GM19023 (cell line): ENCODE measurements around the gene D2HGDH.
A peak's percentile ranks its signal among the peaks of the same experiment; 100 is the strongest.

Experiments used
- ATAC-seq: cut with Tn5 transposase; IDR thresholded peaks from one replicate; pipeline ENCODE4 v1.9.1; 2021; ENCODE audit warnings: mild to moderate bottlenecking, moderate library complexity; ENCODE audit not compliant: unreplicated experiment

D2HGDH gene

DNA sequence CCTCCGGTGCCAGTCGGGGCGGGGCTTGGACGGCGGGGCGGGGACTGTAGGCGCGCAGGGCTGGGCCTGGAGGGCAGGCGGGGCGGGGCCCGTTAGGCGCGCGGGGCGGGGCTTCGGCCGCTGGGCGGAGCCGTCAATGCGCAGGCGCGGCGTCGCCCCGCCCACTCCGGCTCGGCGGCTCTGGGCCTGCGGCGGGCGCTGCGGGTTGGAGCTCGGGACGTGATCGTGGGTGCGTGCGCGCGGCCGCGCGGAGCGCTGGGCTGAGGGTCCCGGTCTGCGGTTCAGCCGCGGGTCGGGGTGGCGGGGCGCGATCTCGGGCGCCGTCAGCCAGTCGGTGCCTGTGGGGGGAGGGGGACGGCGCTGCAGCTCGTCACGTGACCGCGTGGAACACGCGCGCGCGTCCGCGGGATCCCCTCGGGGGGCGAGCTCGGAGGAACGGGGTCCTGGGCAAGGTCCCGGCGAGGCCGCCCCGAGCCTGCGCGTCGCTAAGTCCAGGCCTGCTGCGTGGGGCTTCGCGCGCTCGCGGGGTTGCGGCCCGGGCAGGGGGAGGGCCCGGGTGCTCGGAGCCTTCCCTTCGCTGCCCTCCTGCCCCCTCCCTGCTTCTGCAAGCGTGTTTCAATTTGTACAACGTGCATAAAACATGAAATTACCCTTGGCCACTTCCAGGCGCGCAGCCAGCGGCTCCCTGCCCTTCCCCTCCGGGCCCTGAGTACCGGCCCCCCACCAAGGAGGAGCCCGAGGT lies at the start of gene D2HGDH:
Gene D2HGDH (plus strand): TSS at position 164 of the 742 bp plus-strand sequence. CDS start 595 bp downstream, outside the sequence.
- ATAC-seq, result peak; percentile 89

DNA sequence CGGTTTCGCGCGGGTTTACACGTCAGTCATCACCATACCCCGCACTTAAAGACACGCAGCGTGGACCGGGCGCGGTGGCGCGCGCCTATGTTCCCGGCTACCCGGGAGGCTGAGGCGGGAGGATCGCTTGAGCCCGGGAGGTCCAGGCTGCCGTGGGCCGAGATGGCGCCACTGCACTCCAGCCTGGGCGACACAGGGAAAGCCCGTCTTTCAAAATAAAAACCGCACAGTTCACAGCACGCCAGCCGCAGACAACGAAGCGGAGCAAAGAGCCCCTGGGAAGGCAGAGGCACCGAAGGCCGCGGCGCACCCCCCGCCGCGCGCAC lies 48.1 kb upstream of the D2HGDH start:
- ATAC-seq, result no peak

- ATAC-seq, result peak; percentile 97
These were observed 47.6 kb upstream of the D2HGDH start, which contains the start of gene DTYMK for GRCh38 chr2:241686650-241687425. Gene DTYMK, minus strand, starts transcription at chr2:241686815. Its CDS starts 32 bp downstream, at chr2:241686783.

DNA sequence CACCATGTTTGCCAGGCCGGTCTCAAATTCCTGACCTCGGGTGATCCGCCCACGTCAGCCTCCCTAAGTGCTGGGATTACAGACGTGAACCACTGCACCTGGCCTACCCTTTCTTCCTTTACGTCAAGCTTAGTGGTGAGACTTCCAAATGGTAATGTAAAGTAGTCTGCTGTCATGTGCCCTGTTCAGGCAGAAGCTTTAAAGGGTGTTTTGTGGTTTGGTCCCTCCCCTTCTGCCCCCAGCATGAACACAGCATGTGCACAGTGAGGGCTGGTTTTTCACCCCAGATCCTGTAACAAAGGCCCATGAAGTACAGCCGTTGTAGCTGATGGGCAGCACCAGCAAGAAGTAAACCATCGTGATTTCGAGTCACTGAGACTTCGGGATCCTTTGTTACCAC lies 45.1 kb upstream of the D2HGDH start:
- no peak for ATAC-seq

DNA sequence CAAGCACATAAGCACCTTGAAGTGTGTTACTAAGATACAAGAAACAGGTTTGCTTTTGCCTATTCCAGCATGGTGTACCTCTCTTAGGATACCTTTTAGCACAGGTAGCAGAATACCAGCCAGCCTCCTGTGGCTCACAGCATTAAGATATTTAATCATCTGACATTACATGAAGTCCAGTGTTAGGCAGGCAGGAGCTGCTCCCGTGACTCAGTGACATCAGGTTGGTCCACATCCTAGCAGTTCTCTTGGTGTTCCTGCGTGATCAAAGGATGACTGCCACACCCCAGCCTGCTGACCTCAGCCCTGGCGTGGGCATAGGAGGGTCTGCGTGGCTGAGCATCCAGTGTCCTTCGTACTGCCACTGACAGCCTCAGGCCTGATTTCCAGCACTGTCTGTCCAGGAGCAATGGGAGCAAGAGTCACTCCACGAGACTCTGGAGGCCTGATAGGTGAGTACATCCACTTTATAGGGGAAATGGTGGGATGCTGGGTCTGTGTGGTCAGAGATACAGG lies 44.2 kb upstream of the D2HGDH start:
- ATAC-seq, result no peak

DNA sequence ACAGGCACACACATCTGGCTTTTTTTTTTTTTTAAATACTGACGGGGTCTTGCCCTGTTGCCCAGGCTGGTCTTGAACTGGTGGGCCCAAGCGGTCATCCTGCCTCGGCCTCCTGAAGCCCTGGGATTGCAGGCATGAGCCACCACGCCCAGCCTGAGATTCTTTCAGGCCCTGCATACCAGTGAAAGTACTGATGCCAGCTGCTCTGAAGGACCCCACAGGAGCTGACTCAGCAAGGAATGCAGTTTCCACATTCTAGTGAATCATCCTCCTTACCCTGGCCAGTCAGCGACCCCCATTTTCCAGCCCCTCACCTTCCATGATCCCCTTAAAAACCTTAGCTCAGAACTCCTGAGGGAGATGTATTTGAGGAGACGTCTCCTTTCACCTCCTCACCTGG lies 42.0 kb upstream of the D2HGDH start:
- ATAC-seq, result no peak

GRCh38 chr2:241695651-241696050 lies 38.8 kb upstream of the D2HGDH start:
- ATAC-seq, result no peak

- no peak for ATAC-seq
These were observed 33.4 kb upstream of the D2HGDH start for GRCh38 chr2:241701149-241701398.

DNA sequence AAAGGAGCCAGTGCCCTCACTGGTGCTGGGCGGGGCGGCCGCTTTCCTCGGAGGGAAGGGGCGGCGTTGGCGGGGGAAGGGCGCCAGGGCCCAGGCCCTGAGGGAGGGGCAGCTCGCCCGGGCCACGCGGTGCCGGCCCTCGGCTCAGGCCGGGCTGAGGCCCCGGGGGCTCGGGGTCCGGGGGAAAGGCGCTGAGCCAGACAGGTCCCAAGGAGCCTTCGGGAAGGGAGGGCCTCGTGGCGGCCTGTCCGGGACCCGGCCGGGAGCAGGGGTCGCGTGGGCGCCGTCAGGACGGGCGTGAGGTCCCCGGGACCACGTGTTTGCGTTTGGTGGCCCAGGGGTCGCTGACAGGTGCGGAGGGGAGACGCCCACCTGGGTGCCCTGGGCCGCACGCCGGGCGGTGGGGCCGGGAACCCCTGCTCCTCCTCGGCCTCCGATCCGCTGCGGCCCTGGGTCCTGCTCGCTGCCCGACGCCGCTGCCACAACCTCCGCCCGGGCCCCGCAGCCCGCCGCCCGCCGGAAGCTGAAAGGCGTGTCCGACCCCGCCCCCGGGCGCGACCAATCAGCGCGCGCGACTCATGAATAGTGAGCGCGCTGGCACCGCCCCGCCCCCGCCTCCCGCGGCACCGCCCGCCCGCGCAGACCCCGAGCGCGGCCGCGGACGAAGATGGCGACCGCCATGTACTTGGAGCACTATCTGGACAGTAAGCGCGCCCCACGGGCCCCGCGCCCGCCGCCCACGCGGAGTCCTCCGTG lies 32.9 kb upstream of the D2HGDH start, which contains the start of gene ING5:
Gene ING5 (plus strand): TSS at position 641 of the 756 bp plus-strand sequence. CDS start 27 bp downstream, at position 668.
- peak; percentile 65 for ATAC-seq

DNA sequence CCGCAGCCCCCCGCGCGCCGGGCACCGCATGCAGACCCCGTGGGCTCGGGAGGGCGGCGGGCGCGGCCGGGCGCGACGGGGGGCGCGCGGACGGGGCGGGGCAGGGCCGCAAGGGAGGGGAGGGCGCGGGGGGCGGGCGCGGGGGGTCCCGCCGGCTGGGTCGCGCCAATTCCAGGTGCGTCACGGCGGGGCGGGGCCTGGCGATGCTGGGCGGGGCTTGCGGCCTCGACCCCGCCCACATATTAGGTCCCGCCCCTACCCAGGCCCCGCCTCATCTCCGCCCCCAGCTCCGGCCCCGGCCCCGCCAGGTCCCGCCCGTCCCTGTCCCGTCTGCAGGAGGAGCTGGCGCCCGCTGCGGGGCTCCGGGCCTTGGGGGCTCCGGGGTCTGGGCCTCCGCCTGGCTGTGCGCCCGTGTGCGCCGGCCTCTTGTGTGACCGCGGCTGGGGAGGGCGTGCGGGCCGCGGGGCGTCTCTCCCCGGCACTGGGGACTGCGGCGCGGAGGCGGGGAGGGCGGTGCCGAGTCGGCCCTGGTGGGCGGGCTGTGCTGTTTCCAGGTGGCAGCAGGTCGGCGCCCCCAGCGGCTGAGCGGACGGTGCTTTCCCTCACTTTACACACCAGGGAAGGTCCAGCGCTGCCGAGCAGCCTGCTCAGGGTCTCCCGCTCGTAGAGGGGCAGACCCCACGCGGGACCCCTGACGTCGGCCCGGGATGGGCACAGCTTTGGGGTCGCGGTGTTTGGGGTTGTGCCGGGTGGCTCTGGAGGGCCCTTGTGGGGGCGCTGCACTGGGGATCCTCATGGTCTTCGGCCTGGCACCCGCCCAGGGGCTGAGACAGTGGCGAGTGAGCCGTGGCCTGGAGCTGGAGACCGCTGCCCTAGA lies 32.0 kb upstream of the D2HGDH start:
- ATAC-seq, result peak; percentile 69

DNA sequence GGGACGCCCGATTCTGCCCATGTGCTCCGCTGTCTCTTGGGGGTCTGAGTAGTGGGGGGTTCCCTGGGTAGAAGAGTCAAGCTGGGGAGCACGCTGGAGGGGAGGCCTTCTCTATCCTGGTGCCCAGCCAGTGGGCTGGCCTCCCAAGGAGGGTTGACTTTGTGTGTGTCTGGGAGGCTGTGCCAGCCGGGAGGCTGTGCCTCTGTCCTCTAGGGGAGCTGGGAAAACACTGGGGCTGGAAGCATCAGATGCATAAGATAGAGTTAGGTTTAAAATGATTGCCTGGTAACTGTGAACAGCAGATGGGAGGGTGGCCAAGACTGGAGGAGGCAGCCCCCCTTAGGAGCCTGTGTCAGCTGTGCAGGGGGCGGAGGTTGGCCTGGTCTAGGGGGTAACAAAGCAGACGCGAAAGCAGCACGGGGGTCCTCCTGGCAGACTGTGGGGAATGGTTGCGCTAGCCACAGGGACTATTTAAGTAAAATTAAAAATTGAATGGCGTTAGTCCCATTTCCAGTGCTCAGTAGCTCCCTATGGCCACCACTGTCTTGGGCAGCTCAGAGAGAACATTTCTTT lies 31.3 kb upstream of the D2HGDH start:
- ATAC-seq, result no peak

DNA sequence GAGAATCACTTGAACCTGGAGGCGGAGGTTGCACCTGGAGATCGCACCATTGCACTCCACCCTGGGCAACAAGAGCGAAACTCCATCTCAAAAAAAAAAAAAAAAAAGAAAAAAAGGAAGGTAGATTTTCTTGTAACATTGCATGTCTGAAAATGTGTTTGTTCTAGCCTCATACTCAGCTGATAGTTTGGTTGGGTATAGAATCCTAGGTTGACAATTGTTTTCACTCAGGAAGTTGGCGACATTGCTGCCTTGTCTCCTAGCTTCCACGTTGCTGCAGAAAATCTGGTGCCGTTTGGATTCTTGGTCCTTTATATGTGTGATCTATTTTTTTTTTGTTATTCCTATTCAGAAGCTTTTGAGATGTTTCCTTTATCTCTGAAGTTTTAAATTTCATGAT lies 27.9 kb upstream of the D2HGDH start:
- ATAC-seq, result no peak

GRCh38 chr2:241708879-241709278 lies 25.6 kb upstream of the D2HGDH start:
- no peak for ATAC-seq

DNA sequence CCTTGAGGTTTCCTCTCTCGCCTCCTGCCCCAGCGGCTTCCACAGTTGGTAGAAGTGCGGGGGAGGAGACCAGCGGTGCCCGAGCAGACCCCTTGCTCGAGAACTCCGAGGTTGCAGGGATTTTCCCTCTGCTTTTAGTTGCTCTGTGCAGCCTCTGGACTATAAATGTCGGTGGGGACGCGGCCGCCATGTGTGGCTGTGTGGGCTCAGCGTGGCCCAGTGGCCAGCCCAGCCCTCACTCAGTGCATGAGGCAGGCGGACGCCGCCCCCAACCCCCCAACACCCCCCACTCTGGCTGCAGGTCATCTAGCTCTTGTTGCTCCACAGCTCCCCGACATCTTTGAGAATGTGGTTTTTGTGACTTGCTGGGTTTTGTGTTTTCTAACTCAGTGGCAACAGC lies 15.3 kb upstream of the D2HGDH start:
- ATAC-seq, result no peak

DNA sequence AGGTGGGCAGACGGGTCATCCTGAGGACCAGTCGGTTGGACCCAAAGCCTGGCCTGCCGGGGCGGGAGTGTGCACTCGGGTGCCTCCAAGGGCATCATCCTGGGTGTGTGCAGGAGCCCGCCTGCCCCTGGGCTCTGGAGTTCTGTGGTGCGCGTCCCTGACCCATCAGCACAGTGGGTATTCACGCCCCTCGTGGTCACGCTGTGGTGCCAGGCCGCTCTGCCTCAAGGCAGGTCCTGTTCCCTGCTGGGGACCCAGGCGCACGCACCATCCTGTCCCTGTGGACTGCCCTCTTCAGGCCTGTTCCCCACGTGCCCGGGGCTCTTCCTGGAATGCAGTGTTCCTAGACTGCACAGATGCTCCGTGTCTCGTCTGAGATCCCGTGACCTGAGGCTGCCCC lies 14.3 kb upstream of the D2HGDH start:
- ATAC-seq, result no peak

GRCh38 chr2:241720560-241720959 lies 13.9 kb upstream of the D2HGDH start:
- no peak for ATAC-seq

DNA sequence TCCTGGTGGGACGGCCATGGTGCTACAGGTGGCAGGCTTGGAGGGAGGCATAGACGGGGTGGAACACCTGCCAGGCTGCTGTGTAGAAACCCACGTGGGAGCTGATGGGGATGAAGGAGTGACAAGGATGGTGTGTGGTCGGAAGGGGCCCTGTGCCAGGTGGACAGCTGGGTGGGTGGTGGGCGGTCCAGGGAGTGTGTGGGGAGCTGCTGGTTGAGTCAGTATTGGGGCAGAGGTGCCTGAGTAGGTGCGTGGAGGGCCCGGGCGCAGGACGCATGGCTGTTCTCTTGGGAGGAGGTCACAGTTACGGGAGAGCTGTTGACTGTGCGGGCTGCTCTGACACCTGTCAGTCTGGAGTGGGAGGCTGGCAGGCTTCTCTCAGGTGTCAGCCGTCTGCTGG lies 12.6 kb upstream of the D2HGDH start:
- ATAC-seq, result no peak

DNA sequence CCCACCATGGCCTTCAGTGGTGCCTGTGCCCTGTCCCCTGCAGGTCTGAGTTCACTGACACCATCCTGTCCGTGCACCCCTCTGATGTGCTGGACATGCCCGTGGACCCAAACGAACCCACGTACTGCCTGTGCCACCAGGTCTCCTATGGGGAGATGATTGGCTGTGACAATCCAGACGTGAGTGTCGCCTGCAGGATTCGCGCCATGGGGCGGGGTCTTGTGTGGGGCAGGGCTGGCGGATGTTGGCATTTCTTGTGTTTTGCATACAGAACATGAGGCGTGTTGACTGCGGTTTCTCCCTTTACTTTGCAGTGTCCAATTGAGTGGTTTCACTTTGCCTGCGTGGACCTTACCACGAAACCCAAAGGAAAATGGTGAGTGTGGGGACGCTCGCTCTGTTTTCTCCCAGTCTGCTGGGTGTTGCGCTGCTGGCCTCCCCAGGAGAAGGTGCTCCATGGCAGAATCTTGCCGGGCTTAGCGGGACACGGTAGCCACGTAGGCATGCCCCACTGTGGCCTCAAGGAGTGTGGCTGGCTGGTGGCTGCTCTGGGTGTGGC lies 11.5 kb upstream of the D2HGDH start:
- no peak for ATAC-seq

DNA sequence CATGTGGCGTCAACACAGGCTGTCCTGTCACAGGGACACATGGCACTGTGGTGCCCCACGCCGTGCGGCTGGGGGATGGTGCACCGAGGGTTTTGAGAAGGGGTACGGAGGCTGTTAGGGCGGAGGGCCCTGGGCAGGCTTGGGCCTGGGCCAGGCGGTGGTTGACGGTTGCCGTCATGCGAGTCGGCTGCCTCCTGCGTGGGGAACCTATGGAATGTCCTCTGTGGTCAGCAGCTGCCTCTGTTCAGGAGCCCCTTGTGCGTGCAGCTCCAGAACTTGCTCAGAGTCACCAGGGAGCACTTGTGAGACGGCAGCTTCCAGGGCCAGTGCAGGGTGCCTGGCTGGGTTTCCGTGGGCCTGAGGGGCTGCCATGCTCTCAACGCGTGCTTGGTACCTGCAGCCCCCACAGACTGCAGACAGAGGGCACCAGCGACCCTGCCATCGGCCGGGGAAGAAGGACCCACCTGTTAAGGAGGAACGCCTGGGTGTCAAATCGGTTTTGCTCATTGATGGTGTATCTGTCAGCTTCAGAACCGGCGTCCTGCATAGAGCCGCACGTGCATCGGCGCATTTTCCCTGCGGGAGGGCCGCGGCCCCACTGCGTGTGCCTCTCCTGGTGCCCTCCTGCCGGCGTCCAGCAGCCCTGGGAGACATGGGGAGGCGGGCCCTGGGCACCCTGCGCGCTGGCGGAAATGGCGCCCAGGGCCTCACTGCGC lies 10.0 kb upstream of the D2HGDH start:
- no peak for ATAC-seq
